ENCODE data around the gene NCAM2. TPM values are rescaled to one million over a fixed set of nuclear protein-coding genes. Genes with fewer than 3 reads are reported as not detected.
"Not testable (repeated sequence)": the region's sequence is repeated elsewhere in the genome, so short reads cannot be mapped to it uniquely, and the experiment has no call there.

The NCAM2 gene
- total RNA-seq, 4 donors from 2014 or later: 0.31 to 2.3 (median 1.7) TPM

DNA sequence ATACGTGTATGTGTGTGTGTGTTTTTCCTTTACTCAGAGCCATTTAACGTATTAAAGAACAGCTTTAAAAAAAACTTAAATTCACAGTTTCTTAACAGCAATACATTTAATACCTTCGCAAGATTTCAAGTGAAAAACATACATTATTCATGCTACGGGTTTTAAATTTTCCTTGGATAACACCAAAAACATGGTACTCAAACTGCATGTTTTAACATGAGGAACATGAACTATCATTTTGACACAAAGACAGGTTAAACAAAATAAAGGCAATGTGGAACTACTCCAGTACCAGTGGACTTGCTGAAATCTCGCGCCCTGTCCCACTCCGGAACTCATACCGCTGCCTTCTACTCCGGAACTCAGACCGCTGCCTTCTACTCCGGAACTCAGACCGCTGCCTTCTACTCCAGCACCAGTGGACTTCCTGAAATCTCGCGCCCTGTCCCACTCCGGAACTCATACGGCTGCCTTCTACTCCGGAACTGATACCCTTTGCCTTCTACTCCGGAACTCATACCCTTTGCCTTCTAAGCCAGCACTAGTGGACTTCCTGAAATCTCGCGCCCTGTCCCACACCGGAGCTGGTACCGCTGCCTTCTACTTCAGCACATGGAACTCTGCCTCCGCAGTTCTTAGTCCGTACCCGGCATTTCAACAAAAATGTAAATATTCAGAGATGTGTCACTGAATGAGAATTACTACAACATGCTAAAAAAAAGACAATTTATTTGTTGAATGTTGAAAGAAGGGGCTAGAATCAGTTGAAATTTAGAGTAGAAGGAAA, 148.6 kb downstream of the NCAM2 start:
- DNase-seq (ENCODE audit: low spot score) (no peak), ATAC-seq (ENCODE audit: low FRiP score) (no peak)
- TF ChIP-seq CTCF (IDR thresholded peaks at IDR 0.05): no peak

GRCh38 chr21:21147374-21147745, 149.2 kb downstream of the NCAM2 start:
- no peak for ATAC-seq (ENCODE audit: low FRiP score)
- no peak for TF ChIP-seq CTCF (IDR thresholded peaks at IDR 0.05)
- DNase-seq (ENCODE audit: low spot score): no peak

DNA sequence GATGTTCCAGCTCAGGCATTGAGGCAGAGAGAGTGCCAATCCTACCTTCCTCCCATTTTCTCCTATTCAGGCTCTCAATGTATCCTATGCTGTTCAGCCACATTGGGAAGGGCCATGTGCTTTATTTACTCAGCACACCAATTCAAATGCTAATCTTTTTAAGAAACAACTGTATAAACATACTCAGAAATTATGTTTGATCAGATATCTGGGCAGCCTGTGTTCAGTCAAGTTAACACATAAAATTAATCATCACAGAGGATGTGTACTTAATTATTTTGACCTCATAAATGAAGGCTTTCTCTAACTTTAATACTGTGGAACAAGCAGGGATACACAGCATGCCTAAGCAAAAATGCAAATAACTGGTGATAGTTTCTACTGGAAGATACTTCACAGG, 149.8 kb downstream of the NCAM2 start:
- DNase-seq (ENCODE audit: low spot score) (no peak), ATAC-seq (ENCODE audit: low FRiP score) (no peak)
- TF ChIP-seq CTCF (IDR thresholded peaks at IDR 0.05): no peak

- DNase-seq (ENCODE audit: low spot score) (no peak), ATAC-seq (ENCODE audit: low FRiP score) (no peak)
- TF ChIP-seq CTCF (IDR thresholded peaks at IDR 0.05): no peak
Measured at GRCh38 chr21:21148514-21148913, 150.3 kb downstream of the NCAM2 start.

GRCh38 chr21:21149445-21149844, 151.2 kb downstream of the NCAM2 start:
- ATAC-seq (ENCODE audit: low FRiP score): not testable (repeated sequence)

DNA sequence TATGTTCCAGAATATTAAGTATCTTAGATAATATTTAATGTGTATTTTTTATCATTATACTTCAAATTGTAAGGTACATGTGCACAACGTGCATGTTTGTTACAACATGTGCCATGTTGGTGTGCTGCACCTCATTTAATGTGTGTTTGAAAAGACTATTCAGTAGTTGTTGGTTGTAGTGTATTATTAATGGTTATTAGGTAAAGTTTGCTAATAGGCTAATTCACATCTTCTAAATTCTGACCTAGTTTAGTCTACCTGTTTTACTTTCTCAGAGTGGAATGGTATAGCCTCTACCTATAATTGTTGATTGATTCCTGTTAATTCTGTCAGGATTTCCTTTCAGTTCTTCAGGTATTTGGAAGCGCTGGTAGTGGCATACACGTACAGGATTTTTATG, 153.0 kb downstream of the NCAM2 start:
- TF ChIP-seq CTCF (IDR thresholded peaks at IDR 0.05): no peak
- ATAC-seq (ENCODE audit: low FRiP score) (no peak), DNase-seq (ENCODE audit: low spot score) (no peak)

More at GRCh38 chr21:21149445-21149844, 151.2 kb downstream of the NCAM2 start:
- not testable (repeated sequence) for DNase-seq (ENCODE audit: low spot score)

GRCh38 chr21:21156397-21156796, 158.2 kb downstream of the NCAM2 start:
- no peak for ATAC-seq (ENCODE audit: low FRiP score)
- TF ChIP-seq CTCF (IDR thresholded peaks at IDR 0.05): no peak
- DNase-seq (ENCODE audit: low spot score): no peak
